Liver (tissue), 9 donors: ENCODE results near the gene XXYLT1. TPM values are rescaled to one million over a fixed set of nuclear protein-coding genes. Genes with fewer than 3 reads are reported as not detected.

Experiments used
- DNase-seq: peaks from one replicate; pipeline ENCODE4 v3.0.0-alpha.2; 2017; ENCODE audit warnings: low spot score
- H3K27ac ChIP-seq, 2 donors: one replicate each; pipeline ENCODE4 v1.7.0; 2013; ENCODE audit warnings: inconsistent platforms in 2 of 2, low read length in 2 of 2, control low read depth in 1 of 2, low read depth in 1 of 2, mild to moderate bottlenecking in 1 of 2
- H3K27me3 ChIP-seq, 4 donors: one replicate each; pipeline versions ENCODE4 v1.6.1 to v1.7.0; 2013; ENCODE audit warnings: low read length in 3 of 4, inconsistent platforms in 1 of 4, mild to moderate bottlenecking in 1 of 4, moderate library complexity in 1 of 4; ENCODE audit not compliant: control insufficient read depth in 4 of 4, insufficient read depth in 4 of 4
- H3K36me3 ChIP-seq, 4 donors: one replicate each; pipeline versions ENCODE4 v1.6.1 to v1.7.0; 2013; ENCODE audit warnings: low read length in 3 of 4, mild to moderate bottlenecking in 3 of 4, low read depth in 1 of 4, moderate library complexity in 1 of 4; ENCODE audit not compliant: control insufficient read depth in 4 of 4, insufficient read depth in 3 of 4
- H3K4me1 ChIP-seq, 4 donors: one replicate each; pipeline versions ENCODE4 v1.6.1 to v1.7.0; 2013; ENCODE audit warnings: low read length in 3 of 4, mild to moderate bottlenecking in 3 of 4, moderate library complexity in 1 of 4; ENCODE audit not compliant: control insufficient read depth in 4 of 4, insufficient read depth in 4 of 4
- H3K4me3 ChIP-seq, 3 donors: one replicate each; pipeline versions ENCODE4 v1.6.1 to v1.7.0; 2013; ENCODE audit warnings: low read length in 3 of 3, control low read depth in 1 of 3, low read depth in 1 of 3, mild to moderate bottlenecking in 1 of 3
- H3K9ac ChIP-seq, 2 donors: one replicate each; pipeline ENCODE4 v1.7.0; 2013; ENCODE audit warnings: low read length in 2 of 2, mild to moderate bottlenecking in 2 of 2, moderate library complexity in 2 of 2, control low read depth in 1 of 2, low read depth in 1 of 2
- H3K9me3 ChIP-seq, 4 donors: one replicate each; pipeline versions ENCODE4 v1.6.1 to v1.7.0; 2013; ENCODE audit warnings: low read length in 3 of 4; ENCODE audit not compliant: control insufficient read depth in 4 of 4
- ATF3 ChIP-seq: IDR thresholded peaks from 2 replicates; pipeline ENCODE4 v1.6.1; 2016; ENCODE audit warnings: antibody characterized with exemption
- EGR1 ChIP-seq, 2 donors: IDR thresholded peaks; 2 replicates each; pipeline ENCODE4 v1.6.1; 2016 to 2018; ENCODE audit warnings: antibody characterized with exemption in 2 of 2, low read depth in 2 of 2
- FOXA1 ChIP-seq: IDR thresholded peaks from 2 replicates; pipeline ENCODE4 v1.6.1; 2016; ENCODE audit warnings: antibody characterized with exemption
- GABPA ChIP-seq, 2 donors: IDR thresholded peaks in 1 of 2; conservative IDR thresholded peaks in 1 of 2; 2 replicates each; pipeline ENCODE4 v1.6.1; 2016; ENCODE audit warnings: antibody characterized with exemption in 2 of 2, mild to moderate bottlenecking in 1 of 2, moderate library complexity in 1 of 2
- HNF4A ChIP-seq, 2 donors: conservative IDR thresholded peaks; 2 replicates each; pipeline ENCODE4 v1.6.1; 2016; ENCODE audit warnings: antibody characterized with exemption in 2 of 2, mild to moderate bottlenecking in 2 of 2
- HNF4G ChIP-seq: IDR thresholded peaks from 2 replicates; pipeline ENCODE4 v1.6.1; 2016; ENCODE audit warnings: antibody characterized with exemption
- MAX ChIP-seq: IDR thresholded peaks from 2 replicates; pipeline ENCODE4 v1.6.1; 2016; ENCODE audit warnings: antibody characterized with exemption
- NR2F2 ChIP-seq: IDR thresholded peaks from 2 replicates; pipeline ENCODE4 v1.6.1; 2016; ENCODE audit warnings: antibody characterized with exemption
- RAD21 ChIP-seq, 2 donors: IDR thresholded peaks; 2 replicates each; pipeline ENCODE4 v1.6.1; 2016; ENCODE audit warnings: antibody characterized with exemption in 2 of 2, mild to moderate bottlenecking in 2 of 2
- REST ChIP-seq: IDR thresholded peaks from 2 replicates; pipeline ENCODE4 v1.6.1; 2016; ENCODE audit warnings: antibody characterized with exemption, mild to moderate bottlenecking
- RXRA ChIP-seq, 2 donors: IDR thresholded peaks; 2 replicates each; pipeline ENCODE4 v1.6.1; 2017 to 2018; ENCODE audit warnings: antibody characterized with exemption in 2 of 2, mild to moderate bottlenecking in 1 of 2
- SP1 ChIP-seq: IDR thresholded peaks from 2 replicates; pipeline ENCODE4 v1.6.1; 2018; ENCODE audit warnings: antibody characterized with exemption, mild to moderate bottlenecking
- TAF1 ChIP-seq: conservative IDR thresholded peaks from 2 replicates; pipeline ENCODE4 v1.6.1; 2016; ENCODE audit warnings: antibody characterized with exemption, mild to moderate bottlenecking
- ZBTB33 ChIP-seq: IDR thresholded peaks from 2 replicates; pipeline ENCODE4 v1.6.1; 2016; ENCODE audit warnings: antibody characterized with exemption
- WGBS: extraction: QIAGEN DNeasy Blood & Tissue Kit; methylation state at CpG from one replicate; pipeline ENCODE4 v1.1.7; 2013; 5-methylcytosine and 5-hydroxymethylcytosine counted together
- polyA plus RNA-seq, 2 donors: library from polyadenylated mRNA; stranded (reverse) in 1 of 2; unstranded in 1 of 2; fragments of 200-250 nt in 1 of 2; fragments of >200 nt in 1 of 2; fragmentation: Nextera tagmentation in 1 of 2; extraction: Ambion mirVana in 1 of 2; gene quantifications; one replicate each; pipeline versions ENCODE4 v1.2.1 to v1.2.3, GENCODE V29; 2013 to 2015
- total RNA-seq, 2 donors: library from RNA; depleted of rRNA; stranded (reverse); fragments of >200 nt; gene quantifications; one replicate each; pipeline ENCODE4 v1.2.3, GENCODE V29; 2014
- donor health status: healthy.
- donor health status: healthy.
- donor health status: healthy.
- donor health status: healthy.
- donor health status: healthy.

Gene XXYLT1
- total and polyA plus RNA-seq, 4 donors, result 0.93 to 7.6 (median 2.8) TPM

GRCh38 chr3:195101927-195102608 lies 168.9 kb downstream of the XXYLT1 start (continued):
- TF ChIP-seq GABPA (IDR thresholded peaks at IDR 0.05 in 1 of 2, conservative IDR thresholded peaks at IDR 0.05 in 1 of 2), result no peak

- DNase-seq, result no peak
- WGBS, result 68% methylated on average over 8 of the region's 8 CpGs
- Histone ChIP-seq H3K27ac (peak overlapping the region; percentile 32 to 69), H3K27me3 (no peaks in the 10 kb centered on the region), H3K4me3 (no peak overlapping the region), H3K9me3 (no peaks in the 10 kb centered on the region), H3K36me3 (no peaks in the 10 kb centered on the region), H3K9ac (no peak overlapping the region), H3K4me1 (peaks cover 0 to 23% (median 10%) of the 10 kb centered on the region in 4 donors)
- TF ChIP-seq RAD21 (IDR thresholded peaks at IDR 0.05) (peak in 1 of 2 donors; percentile 38), GABPA (IDR thresholded peaks at IDR 0.05 in 1 of 2, conservative IDR thresholded peaks at IDR 0.05 in 1 of 2) (no peak), HNF4A (conservative IDR thresholded peaks at IDR 0.05) (peak in 1 of 2 donors; percentile 14)
These were observed 169.9 kb downstream of the XXYLT1 start for GRCh38 chr3:195101001-195101583.

GRCh38 chr3:195099951-195100785 lies 170.8 kb downstream of the XXYLT1 start:
- WGBS, result 97% methylated on average over 14 of the region's 14 CpGs
- no peaks in the 10 kb centered on the region for H3K36me3 ChIP-seq
- TF ChIP-seq RAD21 (IDR thresholded peaks at IDR 0.05), result no peak
- TF ChIP-seq MAX, result no peak
- TF ChIP-seq ZBTB33, result no peak
- TF ChIP-seq HNF4A (conservative IDR thresholded peaks at IDR 0.05), result no peak
- TF ChIP-seq REST, result no peak
- no peak for TF ChIP-seq FOXA1
- TF ChIP-seq TAF1, result no peak
- TF ChIP-seq EGR1 (IDR thresholded peaks at IDR 0.05; ENCODE audit: low read depth in 2 of 2), result no peak
- TF ChIP-seq ATF3, result no peak
- TF ChIP-seq RXRA (IDR thresholded peaks at IDR 0.05), result no peak
- TF ChIP-seq HNF4G, result no peak
- no peak for TF ChIP-seq SP1
- no peak for TF ChIP-seq NR2F2
- no peaks in the 10 kb centered on the region for H3K9me3 ChIP-seq
- DNase-seq, result no peak
- peak overlapping the region in 1 of 2 donors; percentile 69 for H3K27ac ChIP-seq
- no peak overlapping the region for H3K4me3 ChIP-seq
- peaks cover 0 to 16% (median 4%) of the 10 kb centered on the region in 4 donors for H3K4me1 ChIP-seq
- H3K9ac ChIP-seq, result no peak overlapping the region
- H3K27me3 ChIP-seq, result no peaks in the 10 kb centered on the region
